Measurements from ENCODE around the gene ALPK3. TPM values are rescaled to one million over a fixed set of nuclear protein-coding genes. Genes with fewer than 3 reads are reported as not detected.

Gene ALPK3
- total and polyA plus RNA-seq, 2 experiments from 2014 or later, result 3.7 to 29.7 TPM

DNA sequence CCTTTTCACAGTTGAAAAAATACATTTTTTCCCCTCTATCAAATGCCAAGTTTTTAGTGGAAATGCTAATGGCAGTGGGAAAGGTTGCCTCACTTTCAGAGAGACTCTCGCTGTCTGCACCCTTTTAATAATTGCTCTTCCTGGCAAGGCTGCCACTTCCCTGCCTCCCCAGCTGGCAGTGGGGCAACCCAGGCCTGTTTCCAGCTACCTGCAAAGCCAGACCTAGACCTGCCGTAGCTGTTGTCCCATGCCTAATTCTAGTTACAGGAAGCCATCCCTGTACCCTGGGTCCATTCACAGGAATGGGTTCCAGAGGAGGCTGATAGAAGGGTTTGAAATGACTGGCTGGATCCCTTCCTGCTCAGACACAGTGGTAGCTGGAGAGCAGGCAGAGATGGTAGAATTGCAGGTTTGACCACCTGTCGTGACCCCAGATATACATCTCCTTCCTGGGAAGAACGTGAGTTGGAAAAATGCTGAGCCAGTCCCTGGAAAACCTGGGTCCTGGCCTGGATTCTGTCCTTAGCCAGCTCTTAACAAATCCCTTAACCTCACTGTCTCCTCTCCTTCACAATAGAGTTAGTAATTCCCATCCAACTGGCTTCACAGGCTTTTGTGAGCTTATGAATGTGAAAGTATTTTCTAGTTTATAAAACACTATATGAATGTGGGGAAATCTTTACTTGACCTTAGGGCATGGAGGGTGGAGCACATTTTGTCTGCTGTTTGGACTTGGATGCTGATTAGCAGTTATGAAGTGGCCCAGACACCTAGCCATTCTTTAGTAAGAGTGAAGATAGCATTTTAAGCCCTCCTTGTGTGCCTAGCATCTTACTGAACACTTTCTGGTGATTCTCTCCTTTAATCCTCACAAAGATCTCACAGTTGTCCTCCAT is 12.9 kb upstream of the ALPK3 start (continued):
- no peak for TF ChIP-seq REST (IDR thresholded peaks at IDR 0.05; ENCODE audit: unreplicated experiment)
- TF ChIP-seq, protein P1, sequence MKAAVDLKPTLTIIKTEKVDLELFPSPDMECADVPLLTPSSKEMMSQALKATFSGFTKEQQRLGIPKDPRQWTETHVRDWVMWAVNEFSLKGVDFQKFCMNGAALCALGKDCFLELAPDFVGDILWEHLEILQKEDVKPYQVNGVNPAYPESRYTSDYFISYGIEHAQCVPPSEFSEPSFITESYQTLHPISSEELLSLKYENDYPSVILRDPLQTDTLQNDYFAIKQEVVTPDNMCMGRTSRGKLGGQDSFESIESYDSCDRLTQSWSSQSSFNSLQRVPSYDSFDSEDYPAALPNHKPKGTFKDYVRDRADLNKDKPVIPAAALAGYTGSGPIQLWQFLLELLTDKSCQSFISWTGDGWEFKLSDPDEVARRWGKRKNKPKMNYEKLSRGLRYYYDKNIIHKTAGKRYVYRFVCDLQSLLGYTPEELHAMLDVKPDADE (IDR thresholded peaks at IDR 0.05), result no peak
- TF ChIP-seq JUNB (IDR thresholded peaks at IDR 0.05; ENCODE audit: unreplicated experiment), result no peak
- TF ChIP-seq CTCF (conservative IDR thresholded peaks at IDR 0.05; ENCODE audit: low read depth in 2 of 2), result no peak
- no peak for TF ChIP-seq ZNF114 (CRISPR knock-in tag; IDR thresholded peaks at IDR 0.05)

DNA sequence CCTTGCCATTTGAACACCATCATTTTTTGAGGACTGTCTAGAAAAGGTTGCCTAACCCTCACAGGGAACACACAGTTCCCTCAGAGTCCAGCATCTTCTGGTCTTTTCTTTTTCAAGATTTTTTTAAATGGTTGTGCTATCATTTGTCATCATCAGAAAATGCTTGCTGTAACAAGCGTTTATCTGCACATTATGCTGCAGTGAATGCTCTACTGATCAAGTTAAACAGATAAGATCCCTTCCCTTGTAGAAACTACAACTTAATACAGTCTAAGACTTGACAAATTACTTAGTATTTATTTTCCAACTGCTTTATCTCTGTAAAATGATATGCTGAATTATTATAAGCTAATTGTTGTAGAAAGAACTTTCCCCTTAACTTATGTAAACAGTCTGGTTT is 11.9 kb upstream of the ALPK3 start:
- Mint-ChIP-seq H3K9me3 (no peaks in the 10 kb centered on the region), H3K27me3 (ENCODE audit: insufficient read depth, low read depth, poor library complexity) (peaks cover 3% of the 10 kb centered on the region), H3K27ac (no peak overlapping the region), H3K36me3 (ENCODE audit: low read depth) (peaks cover 25% of the 10 kb centered on the region), H3K4me1 (no peaks in the 10 kb centered on the region), H3K4me3 (no peak overlapping the region)
- Histone ChIP-seq H4K20me1 (replicated peaks; ENCODE audit: insufficient read depth) (no peaks in the 10 kb centered on the region), H3K4me3 (no peak overlapping the region), H2AFZ (no peak overlapping the region), H3K9me2 (ENCODE audit: insufficient read depth) (no peaks in the 10 kb centered on the region), H3K27ac (ENCODE audit: low read depth) (no peak overlapping the region), H3K36me3 (ENCODE audit: insufficient read depth) (no peaks in the 10 kb centered on the region; the same call in 1 of the 2 replicates), H3K4me1 (ENCODE audit: insufficient read depth) (no peaks in the 10 kb centered on the region), H3K79me2 (replicated peaks; ENCODE audit: insufficient read depth) (no peaks in the 10 kb centered on the region), H3F3A (replicated peaks; ENCODE audit: low read depth) (no peaks in the 10 kb centered on the region), H3K4me2 (no peak overlapping the region), H3K27me3 (ENCODE audit: insufficient read depth) (no peaks in the 10 kb centered on the region)
- ATAC-seq, result no peak
- no peak for DNase-seq (ENCODE audit: low spot score)
- TF ChIP-seq, protein P1 (IDR thresholded peaks at IDR 0.05), result no peak
- TF ChIP-seq EZH2phosphoT487 (IDR thresholded peaks at IDR 0.05; ENCODE audit: unreplicated experiment) (no peak), CREB1 (CRISPR knock-in tag; IDR thresholded peaks at IDR 0.05; ENCODE audit: low read depth) (no peak)

All from GM23338 (cell line).